NT2/D1 (cell line): ENCODE measurements around the gene POT1.

ENCODE experiments used
- YY1 ChIP-seq: IDR thresholded peaks from 2 replicates; pipeline ENCODE4 v1.6.1; 2011; ENCODE audit not compliant: insufficient read length, insufficient read depth
- ZNF274 ChIP-seq: IDR thresholded peaks from 2 replicates; pipeline ENCODE4 v1.6.1; 2011; ENCODE audit warnings: mild to moderate bottlenecking, low read depth, low read length

- TF ChIP-seq YY1 (no peak), ZNF274 (no peak)
Measured at GRCh38 chr7:124898531-124898930, 31.1 kb downstream of the POT1 start.
